GM13977 (cell line): ENCODE results near the gene PARD3B.
"Not testable (repeated sequence)": the region's sequence is repeated elsewhere in the genome, so short reads cannot be mapped to it uniquely, and the experiment has no call there.

Source experiments
- DNase-seq: peaks from one replicate; pipeline ENCODE4 v3.0.0; 2012; ENCODE audit warnings: low spot score
- in situ Hi-C: fragments of 300-500 bp; cut with MboI; formaldehyde crosslinking; loops from one replicate; pipeline ENCODE4 v1.12.0; 2022; ENCODE audit warnings: low sequenced_read_pairs, low pct_unique_long_range_greater_than_20kb, mixed read lengths, inconsistent platforms; ENCODE audit not compliant: unreplicated experiment
- TF ChIP-seq, protein P1 (sequence below): IDR thresholded peaks from 2 replicates; pipeline ENCODE4 v1.5.1; 2012; ENCODE audit warnings: mild to moderate bottlenecking, control low read depth; ENCODE audit not compliant: insufficient read depth; ENCODE audit errors: extremely low read depth, missing control alignments

Gene PARD3B

GRCh38 chr2:205216092-205216491 lies 670.8 kb downstream of the PARD3B start:
- DNase-seq: no peak
- in situ Hi-C loops: no loop called here
- TF ChIP-seq, protein P1, sequence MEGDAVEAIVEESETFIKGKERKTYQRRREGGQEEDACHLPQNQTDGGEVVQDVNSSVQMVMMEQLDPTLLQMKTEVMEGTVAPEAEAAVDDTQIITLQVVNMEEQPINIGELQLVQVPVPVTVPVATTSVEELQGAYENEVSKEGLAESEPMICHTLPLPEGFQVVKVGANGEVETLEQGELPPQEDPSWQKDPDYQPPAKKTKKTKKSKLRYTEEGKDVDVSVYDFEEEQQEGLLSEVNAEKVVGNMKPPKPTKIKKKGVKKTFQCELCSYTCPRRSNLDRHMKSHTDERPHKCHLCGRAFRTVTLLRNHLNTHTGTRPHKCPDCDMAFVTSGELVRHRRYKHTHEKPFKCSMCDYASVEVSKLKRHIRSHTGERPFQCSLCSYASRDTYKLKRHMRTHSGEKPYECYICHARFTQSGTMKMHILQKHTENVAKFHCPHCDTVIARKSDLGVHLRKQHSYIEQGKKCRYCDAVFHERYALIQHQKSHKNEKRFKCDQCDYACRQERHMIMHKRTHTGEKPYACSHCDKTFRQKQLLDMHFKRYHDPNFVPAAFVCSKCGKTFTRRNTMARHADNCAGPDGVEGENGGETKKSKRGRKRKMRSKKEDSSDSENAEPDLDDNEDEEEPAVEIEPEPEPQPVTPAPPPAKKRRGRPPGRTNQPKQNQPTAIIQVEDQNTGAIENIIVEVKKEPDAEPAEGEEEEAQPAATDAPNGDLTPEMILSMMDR: no peak

DNA sequence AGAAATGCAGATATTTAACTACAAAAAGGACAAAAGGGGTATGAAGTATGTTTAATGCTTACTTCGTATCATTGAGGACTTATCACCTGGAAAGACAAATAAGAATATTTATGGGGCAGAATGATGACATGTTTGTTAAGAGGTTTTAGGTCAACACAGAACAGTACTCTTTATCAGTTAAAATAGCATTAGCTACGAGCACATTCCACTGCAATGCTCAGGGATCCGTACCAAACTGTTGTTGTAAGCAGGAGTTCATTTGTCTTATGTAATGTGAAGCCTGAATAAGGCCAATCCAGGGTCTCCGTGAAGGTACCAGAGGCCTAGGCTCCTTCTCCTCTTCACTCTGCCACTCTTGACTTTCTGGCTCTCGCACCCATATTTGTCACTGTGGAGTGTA lies 671.3 kb downstream of the PARD3B start:
- in situ Hi-C loops: no loop called here
- TF ChIP-seq, protein P1: no peak

DNA sequence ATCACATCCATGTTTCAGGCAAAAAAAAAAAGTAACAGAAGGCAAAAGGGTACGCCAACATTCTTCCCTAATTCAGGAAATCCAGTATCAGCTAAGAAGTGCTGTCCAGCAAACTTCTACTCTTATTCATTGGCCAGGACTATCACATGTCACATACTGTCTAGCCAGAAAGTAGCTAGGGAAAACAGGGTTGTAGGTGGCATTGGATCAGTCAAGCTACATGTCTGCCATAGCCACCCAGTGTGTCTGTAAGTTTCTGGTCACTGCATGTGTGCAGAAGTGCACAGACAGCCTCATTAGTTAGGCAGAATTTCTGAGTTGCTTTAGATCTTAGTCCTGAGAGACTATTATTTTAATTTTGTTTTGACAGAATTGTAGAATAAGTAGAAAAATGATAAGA lies 671.7 kb downstream of the PARD3B start:
- DNase-seq: no peak
- TF ChIP-seq, protein P1: no peak
- in situ Hi-C loops: no loop called here

More for the DNA sequence above, 671.3 kb downstream of the PARD3B start:
- no peak for DNase-seq

GRCh38 chr2:205218056-205218455 lies 672.8 kb downstream of the PARD3B start:
- no peak for DNase-seq
- in situ Hi-C loops: no loop called here
- TF ChIP-seq, protein P1: no peak

DNA sequence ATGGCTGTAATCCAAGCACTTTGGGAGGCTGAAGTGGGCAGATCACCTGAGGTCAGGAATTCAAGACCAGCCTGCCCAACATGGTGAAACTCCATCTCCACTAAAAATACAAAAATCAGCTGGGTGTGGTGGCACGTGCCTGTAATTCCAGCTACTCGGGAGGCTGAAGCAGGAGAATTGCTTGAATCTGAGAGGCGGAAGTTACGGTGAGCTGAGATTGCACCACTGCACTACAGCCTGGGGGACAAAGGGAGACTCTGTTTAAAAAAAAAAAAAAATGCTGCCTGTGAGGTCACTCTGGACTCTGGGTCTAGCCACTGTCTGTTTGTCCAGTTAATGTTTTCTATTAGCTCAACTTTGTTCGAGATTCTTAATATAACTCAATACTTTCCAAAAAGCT lies 673.5 kb downstream of the PARD3B start:
- in situ Hi-C loops, DNase-seq: not testable (repeated sequence)

- DNase-seq: no peak
- TF ChIP-seq, protein P1: no peak
- in situ Hi-C loops: no loop called here
Observed at GRCh38 chr2:205220559-205220958, 675.3 kb downstream of the PARD3B start.

- TF ChIP-seq, protein P1: no peak
- no peak for DNase-seq
- in situ Hi-C loops: no loop called here
Observed at GRCh38 chr2:205232086-205232485, 686.8 kb downstream of the PARD3B start.
